Neuron (in vitro differentiated cells): ENCODE data around the gene C19orf25.

Experiments
- H2AFZ ChIP-seq: one replicate; pipeline ENCODE4 v1.6.1; 2013; ENCODE audit warnings: low read depth, mild to moderate bottlenecking, inconsistent platforms, low read length, moderate library complexity
- H3K27me3 ChIP-seq: one replicate; pipeline ENCODE4 v1.6.1; 2013; ENCODE audit warnings: low read length; ENCODE audit not compliant: insufficient read depth
- H3K36me3 ChIP-seq: one replicate; pipeline ENCODE4 v1.6.1; 2013; ENCODE audit warnings: low read length; ENCODE audit not compliant: insufficient read depth
- H3K4me1 ChIP-seq: one replicate; pipeline ENCODE4 v1.6.1; 2013; ENCODE audit warnings: low read length; ENCODE audit not compliant: insufficient read depth
- H3K4me3 ChIP-seq: 2 replicates; pipeline ENCODE4 v1.5.1; 2013; ENCODE audit warnings: mild to moderate bottlenecking, low read length, moderate library complexity
- H3K9me3 ChIP-seq: one replicate; pipeline ENCODE4 v1.6.1; 2013; ENCODE audit warnings: low read length

Gene C19orf25

DNA sequence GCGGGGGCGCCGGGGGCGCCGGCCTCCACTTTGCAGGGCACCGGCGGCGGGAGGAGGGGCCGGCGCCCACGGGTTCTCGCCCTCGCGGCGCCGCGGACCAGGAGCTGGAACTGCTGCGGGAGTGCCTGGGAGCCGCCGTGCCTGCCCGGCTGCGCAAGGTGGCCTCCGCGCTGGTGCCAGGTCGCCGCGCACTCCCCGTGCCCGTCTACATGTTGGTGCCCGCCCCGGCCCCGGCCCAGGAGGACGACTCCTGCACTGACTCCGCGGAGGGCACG is 11.9 kb downstream of the C19orf25 start:
- H3K4me1 ChIP-seq = peaks cover 2% of the 10 kb centered on the region
- H3K9me3 ChIP-seq = no peaks in the 10 kb centered on the region
- no peak overlapping the region for H3K4me3 ChIP-seq
- peaks cover 60% of the 10 kb centered on the region for H3K36me3 ChIP-seq
- no peaks in the 10 kb centered on the region for H3K27me3 ChIP-seq
- no peak overlapping the region for H2AFZ ChIP-seq

DNA sequence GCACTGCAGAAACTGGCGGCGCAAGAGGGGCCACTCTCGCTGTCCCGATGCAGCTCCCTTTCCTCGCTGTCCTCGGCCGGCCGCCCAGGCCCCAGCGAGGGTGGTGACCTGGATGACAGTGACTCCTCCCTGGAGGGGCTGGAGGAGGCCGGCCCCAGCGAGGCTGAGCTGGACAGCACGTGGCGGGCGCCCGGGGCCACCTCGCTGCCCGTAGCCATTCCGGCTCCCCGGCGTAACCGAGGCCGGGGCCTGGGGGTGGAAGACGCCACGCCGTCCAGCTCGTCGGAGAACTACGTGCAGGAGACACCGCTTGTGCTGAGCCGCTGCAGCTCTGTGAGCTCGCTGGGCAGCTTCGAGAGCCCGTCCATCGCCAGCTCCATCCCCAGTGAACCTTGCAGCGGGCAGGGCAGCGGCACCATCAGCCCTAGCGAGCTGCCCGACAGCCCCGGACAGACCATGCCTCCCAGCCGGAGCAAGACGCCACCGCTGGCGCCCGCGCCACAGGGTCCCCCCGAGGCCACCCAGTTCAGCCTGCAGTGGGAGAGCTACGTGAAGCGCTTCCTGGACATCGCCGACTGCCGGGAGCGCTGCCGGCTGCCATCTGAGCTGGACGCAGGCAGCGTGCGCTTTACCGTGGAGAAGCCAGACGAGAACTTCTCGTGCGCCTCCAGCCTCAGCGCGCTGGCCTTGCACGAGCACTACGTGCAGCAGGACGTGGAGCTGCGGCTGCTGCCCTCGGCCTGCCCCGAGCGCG is 12.4 kb downstream of the C19orf25 start:
- Histone ChIP-seq H3K27me3 (no peaks in the 10 kb centered on the region), H2AFZ (no peak overlapping the region), H3K9me3 (no peaks in the 10 kb centered on the region), H3K4me1 (no peaks in the 10 kb centered on the region), H3K4me3 (no peak overlapping the region), H3K36me3 (peaks cover 60% of the 10 kb centered on the region)

DNA sequence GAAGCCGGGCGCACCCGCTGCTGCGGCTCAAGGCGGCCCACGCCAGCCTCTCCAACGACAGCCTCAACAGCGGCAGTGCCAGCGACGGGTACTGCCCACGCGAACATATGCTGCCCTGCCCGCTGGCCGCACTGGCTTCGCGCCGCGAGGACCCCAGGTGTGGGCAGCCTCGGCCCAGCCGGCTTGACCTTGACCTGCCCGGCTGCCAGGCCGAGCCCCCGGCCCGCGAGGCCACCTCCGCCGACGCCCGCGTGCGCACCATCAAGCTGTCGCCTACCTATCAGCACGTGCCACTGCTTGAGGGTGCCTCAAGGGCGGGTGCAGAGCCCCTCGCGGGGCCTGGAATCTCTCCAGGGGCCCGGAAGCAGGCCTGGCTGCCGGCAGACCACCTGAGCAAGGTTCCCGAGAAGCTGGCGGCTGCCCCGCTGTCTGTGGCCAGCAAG is 13.0 kb downstream of the C19orf25 start:
- H3K4me3 ChIP-seq = no peak overlapping the region
- H3K27me3 ChIP-seq = no peaks in the 10 kb centered on the region
- H3K36me3 ChIP-seq = peaks cover 61% of the 10 kb centered on the region

DNA sequence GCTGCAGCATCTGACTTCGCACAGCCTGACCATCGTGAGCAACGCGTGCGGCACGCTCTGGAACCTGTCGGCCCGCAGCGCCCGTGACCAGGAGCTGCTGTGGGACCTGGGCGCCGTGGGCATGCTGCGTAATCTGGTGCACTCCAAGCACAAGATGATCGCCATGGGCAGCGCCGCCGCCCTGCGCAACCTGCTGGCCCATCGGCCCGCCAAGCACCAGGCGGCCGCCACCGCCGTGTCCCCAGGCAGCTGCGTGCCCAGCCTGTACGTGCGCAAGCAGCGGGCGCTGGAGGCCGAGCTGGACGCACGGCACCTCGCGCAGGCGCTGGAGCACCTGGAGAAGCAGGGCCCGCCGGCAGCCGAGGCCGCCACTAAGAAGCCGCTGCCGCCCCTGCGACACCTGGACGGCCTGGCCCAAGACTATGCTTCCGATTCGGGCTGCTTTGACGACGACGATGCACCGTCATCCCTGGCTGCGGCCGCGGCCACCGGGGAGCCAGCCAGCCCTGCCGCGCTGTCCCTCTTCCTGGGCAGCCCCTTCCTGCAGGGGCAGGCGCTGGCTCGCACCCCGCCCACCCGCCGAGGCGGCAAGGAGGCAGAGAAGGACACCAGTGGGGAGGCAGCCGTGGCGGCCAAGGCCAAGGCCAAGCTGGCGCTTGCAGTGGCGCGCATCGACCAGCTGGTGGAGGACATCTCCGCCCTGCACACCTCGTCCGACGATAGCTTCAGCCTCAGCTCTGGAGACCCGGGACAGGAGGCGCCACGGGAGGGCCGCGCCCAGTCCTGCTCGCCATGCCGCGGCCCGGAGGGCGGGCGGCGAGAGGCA is 13.6 kb downstream of the C19orf25 start:
- no peak overlapping the region for H3K4me3 ChIP-seq
- H3K36me3 ChIP-seq = peaks cover 63% of the 10 kb centered on the region
- H3K27me3 ChIP-seq = no peaks in the 10 kb centered on the region

More for the DNA sequence above, 13.0 kb downstream of the C19orf25 start:
- no peak overlapping the region for H2AFZ ChIP-seq
- no peaks in the 10 kb centered on the region for H3K9me3 ChIP-seq
- H3K4me1 ChIP-seq = no peaks in the 10 kb centered on the region

DNA sequence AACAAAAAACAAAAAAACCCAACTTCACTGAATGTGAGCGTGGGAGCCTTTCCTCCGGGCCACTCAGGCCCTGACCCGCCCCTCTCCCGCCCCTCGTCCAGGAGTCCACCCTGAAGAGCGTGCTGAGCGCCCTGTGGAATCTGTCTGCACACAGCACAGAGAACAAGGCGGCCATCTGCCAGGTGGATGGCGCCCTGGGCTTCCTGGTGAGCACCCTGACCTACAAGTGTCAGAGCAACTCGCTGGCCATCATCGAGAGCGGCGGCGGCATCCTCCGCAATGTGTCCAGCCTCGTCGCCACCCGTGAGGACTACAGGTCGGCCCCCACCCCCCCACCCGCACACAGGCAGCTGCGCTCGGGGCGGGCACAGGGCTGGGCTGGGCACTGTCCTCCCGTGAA is 17.2 kb downstream of the C19orf25 start:
- no peaks in the 10 kb centered on the region for H3K27me3 ChIP-seq
- no peaks in the 10 kb centered on the region for H3K9me3 ChIP-seq
- H3K4me3 ChIP-seq = no peak overlapping the region
- no peaks in the 10 kb centered on the region for H3K4me1 ChIP-seq
- peaks cover 75% of the 10 kb centered on the region for H3K36me3 ChIP-seq
- H2AFZ ChIP-seq = no peak overlapping the region

More for the DNA sequence above, 13.6 kb downstream of the C19orf25 start:
- Histone ChIP-seq H3K4me1 (no peaks in the 10 kb centered on the region), H3K9me3 (no peaks in the 10 kb centered on the region), H2AFZ (no peak overlapping the region)

DNA sequence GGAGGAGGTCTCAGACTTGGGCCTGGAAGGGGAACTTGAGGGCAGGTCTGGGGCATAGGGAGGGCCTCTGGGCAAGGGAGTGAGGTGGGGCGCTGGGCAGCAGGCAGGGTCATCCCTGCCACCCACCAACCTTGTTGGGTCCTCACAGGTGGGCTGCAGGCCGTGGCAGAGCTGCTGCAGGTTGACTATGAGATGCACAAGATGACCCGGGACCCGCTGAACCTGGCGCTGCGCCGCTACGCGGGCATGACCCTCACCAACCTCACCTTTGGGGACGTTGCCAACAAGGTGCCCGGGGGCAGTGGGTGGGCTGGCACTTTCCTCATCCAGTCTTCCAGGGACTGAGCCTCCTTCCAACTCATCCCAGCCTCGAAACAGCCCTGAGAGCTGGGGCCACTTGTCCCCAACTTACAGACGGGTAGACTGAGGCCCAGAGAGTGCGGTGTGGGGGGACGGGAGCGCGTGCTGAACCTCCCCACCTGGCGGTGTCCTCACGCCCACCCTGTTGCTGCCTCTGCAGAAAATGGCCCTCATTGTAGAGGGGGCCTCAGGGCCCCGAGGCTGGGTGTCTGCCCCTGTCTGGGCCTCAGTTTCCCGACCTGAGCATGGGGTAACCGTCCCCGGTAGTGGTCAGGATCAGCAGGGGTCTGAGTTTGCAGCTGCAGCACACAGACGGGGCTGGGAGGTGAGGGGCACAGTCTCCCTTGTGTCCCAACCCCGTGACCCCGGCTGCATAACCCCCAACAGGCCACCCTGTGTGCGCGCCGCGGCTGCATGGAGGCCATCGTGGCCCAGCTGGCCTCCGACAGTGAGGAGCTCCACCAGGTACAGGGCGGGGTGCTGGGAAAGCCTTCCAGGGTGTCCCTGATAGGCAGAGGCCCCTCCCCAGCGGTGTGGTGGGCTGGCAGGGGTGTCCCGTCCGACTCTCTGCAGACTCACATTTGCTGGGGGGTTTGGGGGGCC is 18.7 kb downstream of the C19orf25 start:
- Histone ChIP-seq H3K36me3 (peaks cover 77% of the 10 kb centered on the region), H3K4me3 (no peak overlapping the region), H3K4me1 (no peaks in the 10 kb centered on the region), H3K27me3 (no peaks in the 10 kb centered on the region), H3K9me3 (no peaks in the 10 kb centered on the region), H2AFZ (no peak overlapping the region)

DNA sequence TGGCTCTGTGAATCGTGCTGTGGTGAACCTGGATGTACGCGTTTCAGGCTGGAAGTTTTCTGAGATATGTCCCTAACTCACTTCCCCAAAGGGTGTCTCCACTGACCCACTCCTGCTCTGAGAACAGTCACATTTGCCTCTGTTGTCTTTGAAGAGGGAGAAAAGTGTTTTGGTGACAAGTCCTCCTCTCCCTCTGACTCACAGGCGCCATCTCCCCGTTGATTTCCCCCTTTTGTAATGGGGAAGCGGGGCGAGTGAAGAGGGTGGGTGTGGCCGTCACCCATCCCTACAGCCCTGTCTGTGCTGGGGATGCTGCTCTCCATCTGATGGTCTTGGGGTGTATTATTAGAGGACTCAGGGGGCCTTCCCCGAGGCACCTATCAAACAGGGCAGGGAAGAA is 19.5 kb downstream of the C19orf25 start:
- H3K4me1 ChIP-seq = no peaks in the 10 kb centered on the region
- no peak overlapping the region for H3K4me3 ChIP-seq
- no peaks in the 10 kb centered on the region for H3K27me3 ChIP-seq
- no peak overlapping the region for H2AFZ ChIP-seq
- no peaks in the 10 kb centered on the region for H3K9me3 ChIP-seq
- peaks cover 77% of the 10 kb centered on the region for H3K36me3 ChIP-seq

DNA sequence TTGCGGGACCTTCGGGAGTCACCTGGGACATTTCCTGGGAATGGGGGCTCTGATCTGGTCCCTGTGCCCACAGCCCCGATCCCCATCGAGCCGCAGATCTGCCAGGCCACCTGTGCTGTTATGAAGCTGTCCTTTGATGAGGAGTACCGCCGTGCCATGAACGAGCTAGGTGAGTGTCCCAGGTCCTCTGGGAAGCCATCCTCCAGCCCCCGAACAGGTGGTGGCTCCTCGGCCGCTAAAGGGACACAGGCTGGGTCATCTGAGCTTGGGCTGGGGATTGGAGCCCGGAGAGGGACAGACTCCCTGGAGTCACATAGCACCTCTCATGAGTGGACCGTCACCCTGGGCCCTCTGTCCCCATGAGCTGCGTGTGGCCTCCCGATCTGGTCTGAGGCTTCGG is 21.1 kb downstream of the C19orf25 start:
- Histone ChIP-seq H3K9me3 (no peaks in the 10 kb centered on the region), H3K4me1 (peaks cover 7% of the 10 kb centered on the region), H3K4me3 (no peak overlapping the region), H3K27me3 (no peaks in the 10 kb centered on the region), H2AFZ (no peak overlapping the region), H3K36me3 (peaks cover 84% of the 10 kb centered on the region)

DNA sequence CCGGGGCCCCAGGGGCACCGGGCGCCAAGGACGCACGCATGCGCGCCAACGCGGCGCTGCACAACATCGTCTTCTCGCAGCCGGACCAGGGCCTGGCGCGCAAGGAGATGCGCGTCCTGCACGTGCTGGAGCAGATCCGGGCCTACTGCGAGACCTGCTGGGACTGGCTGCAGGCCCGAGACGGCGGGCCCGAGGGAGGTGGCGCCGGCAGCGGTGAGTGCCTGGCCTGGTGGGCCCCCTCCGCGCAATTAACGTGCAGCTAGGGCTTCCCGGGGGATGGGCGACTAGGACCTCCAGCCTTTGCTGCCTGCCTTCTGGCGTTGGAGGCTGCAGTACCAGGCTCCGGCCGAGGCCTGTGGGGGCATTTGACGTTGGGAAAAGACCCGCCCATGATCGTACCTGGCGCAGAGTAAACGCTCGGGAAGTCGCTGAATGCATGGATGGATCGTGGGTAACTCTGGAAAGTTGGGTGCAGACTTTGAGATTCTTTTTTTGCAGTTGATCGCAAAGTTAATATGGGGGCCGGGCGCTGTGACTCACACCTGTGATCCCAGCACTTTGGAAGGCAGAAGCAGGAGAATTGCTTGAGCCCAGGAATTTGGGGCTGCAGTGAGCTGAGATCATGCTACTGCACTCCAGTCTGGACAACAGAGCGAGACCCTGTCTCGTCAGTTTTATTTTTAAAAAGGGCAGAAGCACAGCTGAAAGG is 21.8 kb downstream of the C19orf25 start:
- Histone ChIP-seq H3K4me1 (peaks cover 14% of the 10 kb centered on the region), H2AFZ (no peak overlapping the region), H3K4me3 (no peak overlapping the region), H3K36me3 (peaks cover 86% of the 10 kb centered on the region), H3K9me3 (no peaks in the 10 kb centered on the region), H3K27me3 (no peaks in the 10 kb centered on the region)

DNA sequence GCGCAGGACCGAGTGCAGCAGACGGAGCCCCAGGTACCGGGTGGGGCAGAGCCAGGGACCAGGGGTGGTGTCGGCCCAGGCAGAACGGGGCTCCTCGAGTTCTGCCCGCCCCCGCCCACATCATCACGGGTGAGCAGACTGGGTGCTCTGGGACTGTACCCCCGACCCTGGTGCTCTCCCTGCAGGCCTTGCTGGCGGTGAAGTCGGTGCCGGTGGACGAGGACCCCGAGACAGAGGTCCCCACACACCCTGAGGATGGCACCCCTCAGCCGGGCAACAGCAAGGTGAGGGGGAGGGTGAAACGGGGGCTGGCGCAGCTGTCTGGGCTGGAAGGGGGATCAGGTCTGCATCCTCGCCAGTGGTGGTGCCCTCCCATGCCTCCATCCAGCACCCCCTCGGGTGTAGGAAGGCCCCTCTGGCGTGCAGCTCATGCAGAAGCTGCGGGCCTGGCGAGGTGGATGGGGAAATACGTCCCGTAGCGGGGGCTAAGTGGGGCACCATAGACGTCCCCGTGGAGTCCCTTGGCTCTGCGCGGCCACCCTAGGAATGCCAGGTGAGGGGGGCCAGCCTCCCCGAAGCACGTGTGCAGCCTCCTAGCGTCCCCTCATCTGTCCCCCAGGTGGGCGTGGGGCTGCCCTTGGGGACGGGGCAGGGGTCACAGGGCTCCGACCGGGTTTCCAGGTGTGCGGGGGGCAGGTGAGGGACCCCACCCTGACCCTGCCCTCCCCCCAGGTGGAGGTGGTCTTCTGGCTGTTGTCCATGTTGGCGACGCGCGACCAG is 22.7 kb downstream of the C19orf25 start:
- peaks cover 81% of the 10 kb centered on the region for H3K36me3 ChIP-seq
- H3K4me1 ChIP-seq = peaks cover 19% of the 10 kb centered on the region
- no peak overlapping the region for H2AFZ ChIP-seq
- no peak overlapping the region for H3K4me3 ChIP-seq
- H3K9me3 ChIP-seq = no peaks in the 10 kb centered on the region
- no peaks in the 10 kb centered on the region for H3K27me3 ChIP-seq

DNA sequence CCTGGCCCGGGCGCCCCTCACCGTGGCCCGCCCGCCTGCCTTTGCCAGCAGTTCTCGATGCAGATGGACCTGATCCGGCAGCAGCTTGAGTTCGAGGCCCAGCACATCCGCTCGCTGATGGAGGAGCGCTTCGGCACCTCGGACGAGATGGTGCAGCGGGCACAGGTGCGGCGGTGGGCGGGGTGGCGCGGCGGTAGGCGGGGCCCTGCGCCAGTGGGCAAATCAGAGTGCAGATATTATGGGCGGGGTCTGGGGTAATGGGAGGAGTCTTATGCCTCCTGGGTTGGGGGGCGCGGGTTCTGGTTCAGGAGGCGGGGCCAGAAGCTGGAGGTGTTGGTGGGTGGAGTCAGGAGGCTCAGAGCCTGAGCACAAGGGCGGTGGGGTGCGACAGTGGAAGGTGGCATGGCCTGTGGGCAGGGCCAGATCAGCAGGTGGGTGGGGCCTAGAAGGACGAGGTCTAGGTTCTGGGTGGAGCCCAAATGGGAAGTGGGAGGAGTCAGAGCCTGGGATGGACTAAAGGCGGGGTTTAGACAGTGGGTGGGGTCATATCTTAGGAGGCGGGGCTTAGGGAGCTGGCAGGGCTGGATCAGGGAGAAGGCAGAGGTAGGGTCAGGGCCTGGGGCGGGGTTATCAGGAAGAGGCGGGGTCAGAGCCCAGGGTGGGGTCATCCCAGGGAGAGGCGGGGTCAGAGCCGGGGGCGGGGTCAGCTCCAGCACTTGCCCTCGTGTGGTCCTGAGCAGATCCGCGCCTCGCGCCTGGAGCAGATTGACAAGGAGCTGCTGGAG is 23.5 kb downstream of the C19orf25 start:
- Histone ChIP-seq H3K4me1 (peaks cover 27% of the 10 kb centered on the region), H3K27me3 (no peaks in the 10 kb centered on the region), H3K36me3 (peaks cover 73% of the 10 kb centered on the region), H3K9me3 (no peaks in the 10 kb centered on the region), H2AFZ (no peak overlapping the region), H3K4me3 (no peak overlapping the region)
